ENCODE data around the gene LY6G6C.

The LY6G6C gene

DNA sequence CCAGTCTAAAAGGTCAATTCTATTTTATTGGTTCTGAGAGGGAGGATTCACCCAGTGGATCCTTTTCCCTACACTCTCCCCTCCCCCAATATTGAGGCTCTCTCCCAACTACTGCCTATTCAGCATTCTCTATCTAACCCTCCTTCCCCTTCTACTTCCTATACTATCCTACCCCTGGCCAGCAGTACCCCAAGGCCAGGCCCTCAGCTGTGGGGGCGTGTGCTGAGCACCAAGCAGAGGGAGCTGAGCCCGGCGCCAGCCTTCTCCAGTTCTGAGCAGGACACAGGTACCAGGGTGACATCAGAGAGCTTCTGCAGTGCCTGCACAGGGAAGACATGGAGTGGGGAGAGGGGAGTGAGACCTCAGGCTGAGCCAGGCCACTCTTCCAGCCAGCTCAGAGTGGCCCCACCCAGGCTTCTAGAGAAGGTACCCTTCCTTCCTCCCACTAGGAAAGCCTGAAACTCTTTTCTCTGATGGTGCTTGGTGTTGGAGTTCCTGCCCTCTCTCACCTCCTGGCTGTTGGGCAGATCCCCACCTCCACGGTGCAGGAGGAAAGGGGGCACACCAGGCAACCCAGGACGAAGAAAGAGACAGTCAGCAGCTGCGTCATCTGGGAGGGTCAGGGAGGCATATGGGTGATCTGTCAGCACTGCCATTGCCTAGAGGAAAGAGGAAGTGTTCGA, 5.6 kb upstream of the LY6G6C start:
- TF ChIP-seq, protein P1, sequence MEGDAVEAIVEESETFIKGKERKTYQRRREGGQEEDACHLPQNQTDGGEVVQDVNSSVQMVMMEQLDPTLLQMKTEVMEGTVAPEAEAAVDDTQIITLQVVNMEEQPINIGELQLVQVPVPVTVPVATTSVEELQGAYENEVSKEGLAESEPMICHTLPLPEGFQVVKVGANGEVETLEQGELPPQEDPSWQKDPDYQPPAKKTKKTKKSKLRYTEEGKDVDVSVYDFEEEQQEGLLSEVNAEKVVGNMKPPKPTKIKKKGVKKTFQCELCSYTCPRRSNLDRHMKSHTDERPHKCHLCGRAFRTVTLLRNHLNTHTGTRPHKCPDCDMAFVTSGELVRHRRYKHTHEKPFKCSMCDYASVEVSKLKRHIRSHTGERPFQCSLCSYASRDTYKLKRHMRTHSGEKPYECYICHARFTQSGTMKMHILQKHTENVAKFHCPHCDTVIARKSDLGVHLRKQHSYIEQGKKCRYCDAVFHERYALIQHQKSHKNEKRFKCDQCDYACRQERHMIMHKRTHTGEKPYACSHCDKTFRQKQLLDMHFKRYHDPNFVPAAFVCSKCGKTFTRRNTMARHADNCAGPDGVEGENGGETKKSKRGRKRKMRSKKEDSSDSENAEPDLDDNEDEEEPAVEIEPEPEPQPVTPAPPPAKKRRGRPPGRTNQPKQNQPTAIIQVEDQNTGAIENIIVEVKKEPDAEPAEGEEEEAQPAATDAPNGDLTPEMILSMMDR (IDR thresholded peaks at IDR 0.05; ENCODE audit: extremely low read depth, insufficient read depth, missing control alignments): no peak
- in situ Hi-C loops (cut with MboI; ENCODE audit: low pct_unique_long_range_greater_than_20kb, low sequenced_read_pairs, unreplicated experiment): no loop called here
- DNase-seq (ENCODE audit: low spot score): no peak

DNA sequence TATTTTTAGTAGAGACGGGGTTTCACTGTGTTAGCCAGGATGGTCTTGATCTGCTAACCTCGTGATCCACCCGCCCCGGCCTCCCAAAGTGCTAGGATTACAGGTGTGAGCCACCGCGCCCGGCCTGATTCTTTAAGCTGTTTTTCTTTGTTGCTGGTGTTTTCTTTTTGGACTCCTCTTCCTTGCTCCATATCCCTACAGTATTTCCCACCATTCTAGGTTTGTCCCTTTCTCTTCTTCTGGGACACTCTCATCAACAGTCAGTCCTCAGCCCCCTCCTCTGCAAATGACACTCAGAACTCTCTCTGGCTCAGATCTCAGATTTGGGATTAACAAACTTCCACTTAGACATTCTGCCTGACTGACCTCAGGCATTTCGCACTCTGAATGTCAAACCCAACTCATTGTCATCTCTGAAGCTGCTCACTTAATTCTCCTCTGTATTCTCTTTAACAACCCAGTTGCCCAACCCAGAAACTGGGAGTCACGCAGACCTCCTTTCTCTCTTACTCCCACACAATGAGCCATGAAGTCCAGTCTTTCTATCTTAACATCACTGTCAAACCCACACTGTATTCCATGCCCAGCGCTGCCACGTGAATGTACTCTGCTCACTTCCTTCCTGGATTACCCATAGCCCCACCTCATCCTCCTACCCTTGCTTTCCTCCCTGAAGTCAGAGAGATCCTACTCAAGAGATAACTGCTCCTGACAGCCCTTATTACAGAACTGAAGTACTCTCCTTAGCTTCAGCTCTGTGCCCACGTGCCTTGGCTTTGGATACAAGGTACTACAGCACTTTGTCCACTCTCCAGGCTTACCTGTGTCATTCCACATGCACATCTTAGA, 4.2 kb upstream of the LY6G6C start:
- TF ChIP-seq, protein P1 (IDR thresholded peaks at IDR 0.05; ENCODE audit: extremely low read depth, insufficient read depth, missing control alignments): no peak
- in situ Hi-C loops (cut with MboI; ENCODE audit: low pct_unique_long_range_greater_than_20kb, low sequenced_read_pairs, unreplicated experiment): no loop called here
- DNase-seq (ENCODE audit: low spot score): no peak

DNA sequence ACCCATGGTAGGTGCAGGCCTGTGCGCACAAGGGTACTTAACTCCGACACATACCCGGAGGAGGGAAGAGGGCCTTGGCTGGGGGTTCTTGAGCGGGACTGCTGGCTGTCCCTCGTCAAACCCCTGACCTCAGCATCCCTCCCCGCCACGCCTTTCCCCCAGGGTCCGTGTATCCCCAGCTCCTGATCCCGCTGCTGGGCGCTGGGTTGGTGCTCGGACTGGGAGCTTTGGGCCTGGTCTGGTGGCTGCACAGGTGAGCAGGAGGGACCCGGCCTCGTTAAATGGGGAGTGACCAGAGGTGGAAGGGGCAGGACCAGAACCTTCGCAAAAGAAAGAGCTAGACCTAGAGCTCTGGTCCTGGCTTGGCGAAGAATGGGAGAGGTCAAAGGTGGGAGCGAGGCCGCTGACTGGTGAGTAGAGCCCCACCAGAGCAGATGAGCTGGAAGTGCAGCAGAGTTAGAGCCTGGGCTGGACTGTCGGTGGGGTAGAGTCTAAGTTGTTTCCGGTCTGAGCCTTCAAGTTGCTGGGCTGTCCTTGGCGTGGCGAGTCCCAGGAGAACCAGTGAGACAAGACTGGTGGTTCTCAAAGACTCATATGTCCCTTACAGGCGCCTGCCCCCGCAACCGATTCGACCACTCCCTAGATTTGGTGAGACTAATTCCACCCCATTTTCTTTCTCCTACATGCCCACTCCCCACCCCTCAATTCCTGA, 2.6 kb upstream of the LY6G6C start:
- in situ Hi-C loops (cut with MboI; ENCODE audit: low pct_unique_long_range_greater_than_20kb, low sequenced_read_pairs, unreplicated experiment): no loop called here
- TF ChIP-seq, protein P1 (IDR thresholded peaks at IDR 0.05; ENCODE audit: extremely low read depth, insufficient read depth, missing control alignments): no peak

DNA sequence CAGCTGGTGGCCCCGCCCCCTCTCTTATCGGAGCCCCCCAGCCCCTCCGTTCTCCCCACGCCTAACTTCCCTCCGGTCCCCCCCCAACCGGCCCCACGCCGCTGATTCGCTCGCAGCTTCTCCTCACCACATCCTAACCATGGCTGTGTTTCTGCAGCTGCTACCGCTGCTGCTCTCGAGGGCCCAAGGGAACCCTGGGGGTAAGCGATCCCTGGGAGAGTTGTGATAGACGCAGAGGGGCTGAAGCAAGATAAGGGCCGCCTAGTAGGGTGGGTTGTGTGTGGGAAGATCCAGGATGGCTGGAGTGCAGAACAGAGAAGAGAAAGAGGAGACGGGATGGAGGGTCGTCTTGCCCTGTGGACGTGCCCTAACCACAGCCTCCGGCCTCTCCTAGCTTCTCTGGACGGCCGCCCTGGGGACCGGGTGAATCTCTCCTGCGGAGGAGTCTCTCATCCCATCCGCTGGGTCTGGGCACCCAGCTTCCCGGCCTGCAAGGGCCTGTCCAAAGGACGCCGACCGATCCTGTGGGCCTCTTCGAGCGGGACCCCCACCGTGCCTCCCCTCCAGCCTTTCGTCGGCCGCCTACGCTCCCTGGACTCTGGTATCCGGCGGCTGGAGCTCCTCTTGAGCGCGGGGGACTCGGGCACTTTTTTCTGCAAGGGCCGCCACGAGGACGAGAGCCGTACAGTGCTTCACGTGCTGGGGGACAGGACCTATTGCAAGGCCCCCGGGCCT, 1.9 kb upstream of the LY6G6C start, which contains the start of gene MPIG6B:
TSS of gene MPIG6B (plus strand) at position 129 of the 735 bp plus-strand sequence. CDS start at position 140, 11 bp downstream.
- DNase-seq (ENCODE audit: low spot score): no peak
- in situ Hi-C loops (cut with MboI; ENCODE audit: low pct_unique_long_range_greater_than_20kb, low sequenced_read_pairs, unreplicated experiment): no loop called here
- TF ChIP-seq, protein P1 (IDR thresholded peaks at IDR 0.05; ENCODE audit: extremely low read depth, insufficient read depth, missing control alignments): no peak

More for the DNA sequence above, 2.6 kb upstream of the LY6G6C start:
- DNase-seq (ENCODE audit: low spot score): no peak

DNA sequence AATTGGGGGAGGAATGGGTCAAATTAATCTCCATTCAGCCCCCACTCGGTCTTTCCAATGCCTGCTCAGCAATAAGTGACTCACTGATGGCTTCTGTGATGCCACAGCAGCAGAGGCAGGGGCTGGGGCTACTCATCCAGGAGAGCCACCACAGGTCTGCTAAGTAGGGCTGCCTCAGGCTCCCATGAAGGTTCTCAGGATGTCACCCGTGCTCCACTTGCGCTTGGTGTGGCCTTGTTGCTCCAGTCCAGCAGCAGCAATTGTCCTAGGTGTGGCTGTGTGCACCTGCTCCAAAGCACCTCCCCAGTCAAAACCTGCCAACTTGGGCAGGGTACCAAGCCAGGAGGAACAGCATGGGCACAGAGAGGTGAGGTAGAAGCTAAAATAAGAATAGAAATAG, 627 bp upstream of the LY6G6C start:
- in situ Hi-C loops (cut with MboI; ENCODE audit: low pct_unique_long_range_greater_than_20kb, low sequenced_read_pairs, unreplicated experiment): no loop called here
- DNase-seq (ENCODE audit: low spot score): no peak
- TF ChIP-seq, protein P1 (IDR thresholded peaks at IDR 0.05; ENCODE audit: extremely low read depth, insufficient read depth, missing control alignments): no peak
